Right lobe of liver (tissue), 6 donors: ENCODE measurements around the gene MME. TPM values are rescaled to one million over a fixed set of nuclear protein-coding genes. Genes with fewer than 3 reads are reported as not detected.

Experiments used
- ATAC-seq, 4 donors: fragments of 200-7000 bp; cut with Tn5 transposase; one replicate each; pipeline ENCODE4 v1.9.1; 2020; ENCODE audit warnings: mild to moderate bottlenecking in 4 of 4, moderate library complexity in 4 of 4
- DNase-seq, 3 donors: peaks; one replicate each; pipeline ENCODE4 v3.0.0-alpha.2; 2020
- H3K27ac ChIP-seq, 3 donors: fragments of 200-600 bp; one replicate each; pipeline ENCODE4 v1.8.0; 2022
- H3K27me3 ChIP-seq, 2 donors: fragments of 200-600 bp; one replicate each; pipeline ENCODE4 v1.8.0; 2022
- H3K36me3 ChIP-seq, 4 donors: fragments of 200-600 bp; sonication (generic) in 1 of 4; one replicate each; pipeline versions ENCODE4 v1.5.1 to v1.8.0; 2017 to 2022; ENCODE audit warnings: control low read depth in 1 of 4
- H3K4me1 ChIP-seq, 4 donors: fragments of 200-600 bp; sonication (generic) in 1 of 4; one replicate each; pipeline versions ENCODE4 v1.5.1 to v1.8.0; 2017 to 2022; ENCODE audit warnings: control low read depth in 1 of 4
- H3K4me3 ChIP-seq, 3 donors: fragments of 200-600 bp; one replicate each; pipeline ENCODE4 v1.8.0; 2022
- H3K9me3 ChIP-seq, 4 donors: fragments of 200-600 bp; sonication (generic) in 1 of 4; one replicate each; pipeline versions ENCODE4 v1.5.1 to v1.8.0; 2017 to 2022; ENCODE audit warnings: control low read depth in 1 of 4
- POLR2A ChIP-seq: fragments of 450-650 bp; IDR thresholded peaks from one replicate; pipeline ENCODE4 v1.6.1; 2017; ENCODE audit warnings: antibody characterized with exemption, mild to moderate bottlenecking
- WGBS: methylation state at CpG from one replicate; pipeline ENCODE4 v1.1.6; 2018; ENCODE audit warnings: low coverage, low lambda C conversion rate; ENCODE audit not compliant: insufficient coverage; ENCODE audit errors: missing lambda C conversion rate; 5-methylcytosine and 5-hydroxymethylcytosine counted together
- intact Hi-C, 2 donors: fragments of 100-400 bp; cut with DNase I; formaldehyde crosslinking; loops; one replicate each; pipeline versions ENCODE4 v1.11.2 to v1.14.1; 2022
- total RNA-seq, 6 experiments: library from RNA; depleted of rRNA in 2 of 6; stranded (reverse); fragments of >200 nt in 2 of 6; fragmentation: NEBNext Ultra II Directional in 3 of 6; extraction: Animal tissue kit (Norgen Biotek cat#: 25700) in 3 of 6; gene quantifications; one replicate each; pipeline versions ENCODE4 v1.1.0 to v1.2.4, GENCODE V29; 2016 to 2023
- TF ChIP-seq, protein P1 (sequence below), 4 donors: fragments of 200-600 bp in 3 of 4; fragments of 450-650 bp in 1 of 4; IDR thresholded peaks; one replicate each; pipeline versions ENCODE4 v1.5.1 to v1.8.0; 2016 to 2022; ENCODE audit warnings: antibody characterized with exemption in 4 of 4, mild to moderate bottlenecking in 2 of 4
- donor health status: DM: no; HTN: yes; CAD: no.
- donor health status: DM: no; HTN: no; CAD: no.
- donor health status: DM: no; HTN: no; CAD: no.
- donor health status: DM: no; HTN: yes; CAD: no.
- donor health status: DM: no; HTN: yes; CAD: no.

Gene MME
- total RNA-seq, 6 experiments from 2014 or later = 9.9 to 79.1 (median 35.1) TPM

DNA sequence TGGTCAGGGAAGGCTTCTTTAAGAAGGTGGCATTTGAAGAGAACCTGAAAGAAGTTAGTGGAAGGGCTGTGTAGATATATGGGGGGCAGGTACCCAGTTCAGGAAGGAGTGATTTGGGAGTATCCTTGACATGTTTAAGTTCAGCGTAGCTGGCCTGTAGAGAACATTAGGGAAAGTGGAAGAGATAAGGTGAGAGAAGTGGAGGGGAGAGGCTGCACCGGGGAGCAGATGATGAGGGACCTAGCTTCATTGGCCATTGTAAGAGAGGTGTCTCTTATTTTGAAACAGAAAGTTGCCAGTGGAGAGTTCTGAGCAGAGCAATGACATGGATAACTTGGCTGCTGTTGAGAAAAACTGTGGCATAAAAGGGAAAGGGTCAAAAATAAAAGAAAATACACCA is 44.6 kb upstream of the MME start:
- WGBS = 39% methylated on average over 2 of the region's 2 CpGs
- DNase-seq (no peak), ATAC-seq (no peak)
- H3K36me3 ChIP-seq = no peaks in the 10 kb centered on the region
- H3K27me3 ChIP-seq = no peaks in the 10 kb centered on the region
- no peak overlapping the region for H3K4me3 ChIP-seq
- intact Hi-C loops = no loop called here
- TF ChIP-seq POLR2A = no peak
- TF ChIP-seq, protein P1, sequence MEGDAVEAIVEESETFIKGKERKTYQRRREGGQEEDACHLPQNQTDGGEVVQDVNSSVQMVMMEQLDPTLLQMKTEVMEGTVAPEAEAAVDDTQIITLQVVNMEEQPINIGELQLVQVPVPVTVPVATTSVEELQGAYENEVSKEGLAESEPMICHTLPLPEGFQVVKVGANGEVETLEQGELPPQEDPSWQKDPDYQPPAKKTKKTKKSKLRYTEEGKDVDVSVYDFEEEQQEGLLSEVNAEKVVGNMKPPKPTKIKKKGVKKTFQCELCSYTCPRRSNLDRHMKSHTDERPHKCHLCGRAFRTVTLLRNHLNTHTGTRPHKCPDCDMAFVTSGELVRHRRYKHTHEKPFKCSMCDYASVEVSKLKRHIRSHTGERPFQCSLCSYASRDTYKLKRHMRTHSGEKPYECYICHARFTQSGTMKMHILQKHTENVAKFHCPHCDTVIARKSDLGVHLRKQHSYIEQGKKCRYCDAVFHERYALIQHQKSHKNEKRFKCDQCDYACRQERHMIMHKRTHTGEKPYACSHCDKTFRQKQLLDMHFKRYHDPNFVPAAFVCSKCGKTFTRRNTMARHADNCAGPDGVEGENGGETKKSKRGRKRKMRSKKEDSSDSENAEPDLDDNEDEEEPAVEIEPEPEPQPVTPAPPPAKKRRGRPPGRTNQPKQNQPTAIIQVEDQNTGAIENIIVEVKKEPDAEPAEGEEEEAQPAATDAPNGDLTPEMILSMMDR (IDR thresholded peaks at IDR 0.05) = no peak
- no peaks in the 10 kb centered on the region for H3K9me3 ChIP-seq
- H3K4me1 ChIP-seq = no peaks in the 10 kb centered on the region
- no peak overlapping the region for H3K27ac ChIP-seq

DNA sequence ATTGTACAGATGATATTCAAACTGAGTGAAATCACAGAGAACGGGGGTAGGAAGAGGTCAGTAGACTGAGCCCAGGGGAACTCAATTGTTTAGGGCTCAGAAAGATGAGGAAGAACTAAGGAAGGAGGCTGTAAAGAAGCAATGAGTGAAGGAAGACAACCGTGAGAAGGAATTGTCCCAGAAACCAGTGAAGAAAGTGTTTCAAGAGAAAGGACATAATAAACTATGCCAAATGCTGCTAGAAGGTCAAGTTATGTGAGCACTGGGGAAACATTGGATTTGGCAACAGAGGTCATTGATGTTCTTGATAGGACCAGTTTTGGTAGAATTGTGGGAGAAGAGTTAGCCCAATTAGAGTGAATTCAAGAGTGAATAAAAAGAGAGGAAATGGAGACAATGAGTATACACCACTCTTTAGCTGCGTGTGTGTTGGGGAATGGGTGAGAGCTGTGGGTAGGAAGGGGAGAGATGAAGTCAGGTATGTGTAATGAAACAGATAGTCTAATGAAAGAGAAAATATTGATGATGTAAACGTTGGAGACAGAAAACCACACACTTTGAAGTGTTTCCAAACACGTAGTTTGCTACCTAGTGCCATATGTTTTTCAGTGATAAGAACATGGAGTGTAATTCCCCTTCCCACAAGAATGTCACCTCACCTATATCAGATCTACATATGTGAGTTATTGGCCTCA is 42.5 kb upstream of the MME start:
- Histone ChIP-seq H3K27me3 (no peaks in the 10 kb centered on the region), H3K4me3 (no peak overlapping the region), H3K36me3 (no peaks in the 10 kb centered on the region), H3K27ac (no peak overlapping the region), H3K4me1 (no peaks in the 10 kb centered on the region), H3K9me3 (no peaks in the 10 kb centered on the region)
- no peak for DNase-seq
- 57% methylated on average over 5 of the region's 5 CpGs for WGBS
- TF ChIP-seq, protein P1 (IDR thresholded peaks at IDR 0.05) = no peak
- TF ChIP-seq POLR2A = no peak
- intact Hi-C loops = no loop called here
- ATAC-seq = no peak

DNA sequence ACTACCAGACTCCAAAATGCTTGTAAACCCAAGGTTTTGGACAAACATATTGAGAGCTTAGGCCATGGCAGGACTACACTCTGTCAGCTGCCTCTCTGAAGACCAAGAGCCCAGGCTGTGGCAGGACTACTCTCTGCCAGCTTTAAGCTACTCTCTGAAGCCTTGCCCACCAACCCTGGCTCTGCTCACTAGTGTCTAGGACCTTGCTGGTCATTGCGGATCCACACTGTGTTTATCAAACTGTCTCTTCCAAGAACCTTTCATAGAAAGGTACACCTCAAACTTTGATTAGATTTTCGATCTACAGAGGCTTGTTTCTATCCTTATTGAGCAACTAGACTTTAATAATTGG is 41.9 kb upstream of the MME start:
- intact Hi-C loops = no loop called here
- ATAC-seq (no peak), DNase-seq (no peak)
- H3K36me3 ChIP-seq = no peaks in the 10 kb centered on the region
- H3K27ac ChIP-seq = no peak overlapping the region
- 59% methylated on average over 2 of the region's 2 CpGs for WGBS
- no peaks in the 10 kb centered on the region for H3K4me1 ChIP-seq
- no peaks in the 10 kb centered on the region for H3K27me3 ChIP-seq
- TF ChIP-seq, protein P1 (IDR thresholded peaks at IDR 0.05) = no peak
- no peak for TF ChIP-seq POLR2A
- no peak overlapping the region for H3K4me3 ChIP-seq
- H3K9me3 ChIP-seq = no peaks in the 10 kb centered on the region

DNA sequence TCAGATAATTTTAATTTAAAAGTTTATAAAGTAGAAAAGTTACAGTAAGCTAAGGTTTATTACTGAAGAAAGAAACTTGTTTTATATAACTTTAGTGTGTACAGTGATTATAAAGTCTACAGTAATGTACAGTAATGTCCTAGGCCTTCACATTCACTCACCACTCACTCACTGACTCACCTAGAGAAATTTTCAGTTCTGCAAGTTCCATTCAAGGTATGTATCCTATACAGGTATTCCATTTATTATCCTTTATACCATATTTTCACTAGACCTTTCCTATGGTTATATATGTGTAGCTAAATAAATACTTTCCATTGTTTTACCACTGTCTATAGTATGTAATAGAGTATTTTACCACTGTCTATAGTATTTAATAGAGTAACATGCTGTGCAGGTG is 33.2 kb upstream of the MME start:
- no peak overlapping the region for H3K4me3 ChIP-seq
- no peak for ATAC-seq
- intact Hi-C loops = no loop called here
- H3K4me1 ChIP-seq = no peaks in the 10 kb centered on the region
- H3K27ac ChIP-seq = no peak overlapping the region
- H3K36me3 ChIP-seq = no peaks in the 10 kb centered on the region
- H3K27me3 ChIP-seq = no peaks in the 10 kb centered on the region
- no peak for DNase-seq
- H3K9me3 ChIP-seq = no peaks in the 10 kb centered on the region
- TF ChIP-seq, protein P1 (IDR thresholded peaks at IDR 0.05) = no peak
- TF ChIP-seq POLR2A = no peak

DNA sequence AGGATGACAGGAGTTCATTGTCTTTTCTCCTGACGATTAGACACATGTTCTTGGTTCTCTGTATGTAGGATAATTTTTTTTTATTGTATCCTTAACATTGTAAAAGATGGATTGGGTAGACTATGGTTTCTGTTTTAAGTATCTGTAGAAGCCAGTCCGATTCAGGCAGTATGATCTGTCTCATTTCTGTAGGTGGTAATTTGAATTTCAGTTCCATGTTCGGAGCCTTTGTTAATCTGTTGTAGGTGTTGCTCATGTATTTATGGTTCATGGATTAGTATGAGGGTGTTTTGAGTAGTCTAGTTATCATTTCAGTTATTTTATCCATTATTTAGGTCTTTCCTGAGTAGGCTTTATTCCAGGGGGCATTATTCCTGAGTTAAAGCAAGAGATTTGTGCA is 32.4 kb upstream of the MME start:
- no peak for ATAC-seq
- Histone ChIP-seq H3K4me1 (no peaks in the 10 kb centered on the region), H3K27me3 (no peaks in the 10 kb centered on the region), H3K27ac (no peak overlapping the region), H3K4me3 (no peak overlapping the region), H3K9me3 (no peaks in the 10 kb centered on the region), H3K36me3 (no peaks in the 10 kb centered on the region)
- TF ChIP-seq, protein P1 (IDR thresholded peaks at IDR 0.05) = no peak
- TF ChIP-seq POLR2A = no peak
- WGBS = 91% methylated on average over 3 of the region's 3 CpGs
- intact Hi-C loops = no loop called here
- DNase-seq = no peak
